Measurements from ENCODE around the gene RPL19. TPM values are rescaled to one million over a fixed set of nuclear protein-coding genes. Genes with fewer than 3 reads are reported as not detected.

Gene RPL19
- total RNA-seq, 1 donor from 2014 or later: 1,703 TPM

- TF ChIP-seq CTCF (conservative IDR thresholded peaks at IDR 0.05): no peak
- no peak for DNase-seq (ENCODE audit: extremely low spot score, unreplicated experiment)
- Mint-ChIP-seq H3K36me3 (peaks cover 3% of the 10 kb centered on the region), H3K9me3 (no peaks in the 10 kb centered on the region), H3K27me3 (no peaks in the 10 kb centered on the region), H3K27ac (no peak overlapping the region), H3K4me3 (no peak overlapping the region), H3K4me1 (ENCODE audit: unreplicated experiment) (peaks cover 4% of the 10 kb centered on the region)
Observed at GRCh38 chr17:39191750-39192510, 8.2 kb upstream of the RPL19 start.

GRCh38 chr17:39192901-39193300, 7.2 kb upstream of the RPL19 start:
- Mint-ChIP-seq H3K4me3 (no peak overlapping the region), H3K4me1 (ENCODE audit: unreplicated experiment) (peaks cover 4% of the 10 kb centered on the region), H3K27ac (no peak overlapping the region), H3K27me3 (no peaks in the 10 kb centered on the region), H3K36me3 (peaks cover 3% of the 10 kb centered on the region), H3K9me3 (no peaks in the 10 kb centered on the region)
- no peak for TF ChIP-seq CTCF (conservative IDR thresholded peaks at IDR 0.05)
- DNase-seq (ENCODE audit: extremely low spot score, unreplicated experiment): no peak

- TF ChIP-seq CTCF (conservative IDR thresholded peaks at IDR 0.05): no peak
- peaks cover 4% of the 10 kb centered on the region for H3K4me1 Mint-ChIP-seq (ENCODE audit: unreplicated experiment)
- H3K27ac Mint-ChIP-seq: no peak overlapping the region
- no peaks in the 10 kb centered on the region for H3K27me3 Mint-ChIP-seq
- no peak overlapping the region for H3K4me3 Mint-ChIP-seq
- H3K9me3 Mint-ChIP-seq: no peaks in the 10 kb centered on the region
- no peak for DNase-seq (ENCODE audit: extremely low spot score, unreplicated experiment)
- H3K36me3 Mint-ChIP-seq: peaks cover 3% of the 10 kb centered on the region
Observed at GRCh38 chr17:39193346-39193745, 6.7 kb upstream of the RPL19 start.

GRCh38 chr17:39194089-39194984, 5.7 kb upstream of the RPL19 start:
- TF ChIP-seq CTCF (conservative IDR thresholded peaks at IDR 0.05): peak; percentile 58
- H3K27ac Mint-ChIP-seq: no peak overlapping the region
- no peaks in the 10 kb centered on the region for H3K9me3 Mint-ChIP-seq
- DNase-seq (ENCODE audit: extremely low spot score, unreplicated experiment): no peak
- H3K4me3 Mint-ChIP-seq: no peak overlapping the region
- H3K27me3 Mint-ChIP-seq: no peaks in the 10 kb centered on the region
- H3K4me1 Mint-ChIP-seq (ENCODE audit: unreplicated experiment): peaks cover 4% of the 10 kb centered on the region
- peaks cover 3% of the 10 kb centered on the region for H3K36me3 Mint-ChIP-seq

GRCh38 chr17:39194985-39195524, 5.0 kb upstream of the RPL19 start:
- TF ChIP-seq CTCF (conservative IDR thresholded peaks at IDR 0.05): no peak
- Mint-ChIP-seq H3K4me1 (ENCODE audit: unreplicated experiment) (peaks cover 11% of the 10 kb centered on the region), H3K4me3 (no peak overlapping the region), H3K27me3 (no peaks in the 10 kb centered on the region), H3K27ac (no peak overlapping the region), H3K9me3 (no peaks in the 10 kb centered on the region), H3K36me3 (peaks cover 5% of the 10 kb centered on the region)
- DNase-seq (ENCODE audit: extremely low spot score, unreplicated experiment): no peak

All from type B pancreatic cell (in vitro differentiated cells).